H54 (cell line): Measurements from ENCODE around the gene MAPK8IP3.
"Not testable (repeated sequence)": the region's sequence is repeated elsewhere in the genome, so short reads cannot be mapped to it uniquely, and the experiment has no call there.

Experiments
- DNase-seq: peaks from one replicate; pipeline ENCODE4 v3.0.0; 2011; ENCODE audit warnings: low spot score, mixed read lengths; ENCODE audit not compliant: insufficient read length
- FAIRE-seq: peaks from 3 replicates; lab custom pipeline; 2011; peaks lifted over from hg19 to GRCh38; lab: Jason Lieb, UNC
- POLR2A ChIP-seq: IDR thresholded peaks from 2 replicates; pipeline ENCODE4 v1.6.1; 2011; ENCODE audit warnings: low read depth, mild to moderate bottlenecking, low read length

The MAPK8IP3 gene

DNA sequence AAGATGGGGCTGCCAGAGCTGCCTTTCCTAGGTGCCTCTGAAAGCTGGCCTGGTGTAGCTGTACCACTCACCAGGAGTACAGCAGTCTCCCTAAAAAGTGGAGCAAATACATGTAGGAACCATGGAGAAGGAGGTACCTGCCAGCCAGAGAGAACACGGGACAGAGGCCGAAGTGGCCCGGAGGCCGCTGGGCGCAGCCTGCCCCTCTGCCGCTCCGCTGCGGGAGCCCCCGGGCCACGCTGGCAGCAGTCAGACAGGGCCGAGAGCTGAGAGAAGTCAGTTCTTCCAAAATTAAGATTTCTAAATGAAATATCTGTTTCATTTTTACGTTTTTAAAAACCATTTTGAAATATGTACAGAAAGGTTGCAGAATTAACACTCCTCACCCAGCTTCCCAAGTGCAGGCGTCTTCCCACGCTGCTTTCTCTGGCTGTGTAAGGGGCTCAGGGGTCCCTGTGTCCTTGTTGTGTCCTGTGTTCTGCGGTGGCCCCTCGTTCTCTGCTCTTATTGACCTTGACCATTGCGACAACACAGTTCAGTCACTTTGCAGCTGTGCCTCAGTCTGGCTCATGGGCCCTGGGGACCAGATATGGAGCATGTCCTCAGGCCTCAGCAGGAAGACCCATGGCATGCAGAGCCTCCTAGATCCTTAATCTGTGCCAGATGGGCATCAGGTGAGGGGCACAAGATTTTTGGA lies 5.0 kb downstream of the MAPK8IP3 start:
- TF ChIP-seq POLR2A, result no peak
- no peak for DNase-seq
- FAIRE-seq, result no peak

DNA sequence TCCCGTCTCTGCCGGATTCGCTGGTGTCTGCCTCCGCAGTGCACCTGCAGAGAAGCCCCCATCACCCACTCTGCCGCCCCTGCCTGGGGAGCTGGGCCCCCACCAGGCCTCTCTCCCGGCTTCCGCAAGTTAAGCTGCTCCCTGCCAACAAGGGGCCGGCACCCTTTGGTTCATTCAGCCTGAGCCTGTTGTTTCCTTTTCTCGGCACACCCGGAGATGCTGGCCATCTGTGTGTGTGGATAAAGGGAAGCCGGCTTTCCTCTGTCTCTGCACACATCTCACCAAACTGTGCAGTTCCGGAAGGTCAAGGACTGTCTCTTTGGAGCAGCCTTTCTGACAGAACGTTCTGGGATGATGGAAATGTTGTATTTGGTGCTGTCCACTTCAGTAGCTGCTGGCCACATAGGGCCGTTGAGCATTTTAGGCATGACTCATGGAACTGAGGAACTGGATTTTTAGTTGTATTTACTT lies 6.8 kb downstream of the MAPK8IP3 start:
- DNase-seq, result no peak
- FAIRE-seq, result no peak
- TF ChIP-seq POLR2A, result no peak

DNA sequence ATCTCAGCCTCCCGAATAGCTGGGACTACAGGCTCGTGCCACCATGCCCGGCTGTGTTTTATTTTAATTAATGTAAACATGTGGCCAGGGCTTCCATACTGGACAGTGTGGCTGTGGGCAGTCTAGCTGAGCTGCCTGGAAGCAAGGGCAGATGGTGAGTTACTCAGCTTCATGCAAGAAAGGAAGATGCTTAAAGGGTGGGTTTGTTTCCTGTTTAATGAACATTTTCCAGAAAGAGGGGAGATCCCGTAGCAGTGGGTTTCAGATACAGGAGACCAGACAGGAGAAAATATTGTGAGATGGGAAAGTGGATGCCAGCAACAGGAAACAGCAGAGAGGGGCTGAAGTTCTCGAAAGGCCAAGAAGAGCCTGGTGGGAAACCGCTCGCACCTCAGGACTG lies 7.3 kb downstream of the MAPK8IP3 start:
- no peak for FAIRE-seq
- no peak for TF ChIP-seq POLR2A
- no peak for DNase-seq

DNA sequence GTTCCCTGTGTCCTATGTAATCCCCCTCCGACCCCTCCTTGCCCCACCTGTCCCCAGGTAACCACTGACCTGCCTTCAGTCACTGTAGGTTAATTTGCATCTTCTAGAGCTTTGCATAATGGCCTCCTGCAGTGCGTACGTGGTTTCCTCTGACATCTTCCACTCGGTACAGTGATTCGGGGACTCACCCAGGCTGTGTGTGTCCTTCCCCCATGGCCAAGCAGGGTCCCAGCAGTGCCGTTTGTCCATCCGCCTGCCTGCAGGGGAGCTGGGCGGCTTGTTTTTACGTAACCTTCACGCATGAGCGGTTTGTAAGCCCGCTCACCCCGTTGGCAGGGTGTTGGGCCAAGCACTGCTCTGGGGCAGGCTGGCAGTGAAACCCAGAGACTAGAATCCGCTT lies 7.9 kb downstream of the MAPK8IP3 start:
- TF ChIP-seq POLR2A, result no peak
- no peak for DNase-seq
- no peak for FAIRE-seq

DNA sequence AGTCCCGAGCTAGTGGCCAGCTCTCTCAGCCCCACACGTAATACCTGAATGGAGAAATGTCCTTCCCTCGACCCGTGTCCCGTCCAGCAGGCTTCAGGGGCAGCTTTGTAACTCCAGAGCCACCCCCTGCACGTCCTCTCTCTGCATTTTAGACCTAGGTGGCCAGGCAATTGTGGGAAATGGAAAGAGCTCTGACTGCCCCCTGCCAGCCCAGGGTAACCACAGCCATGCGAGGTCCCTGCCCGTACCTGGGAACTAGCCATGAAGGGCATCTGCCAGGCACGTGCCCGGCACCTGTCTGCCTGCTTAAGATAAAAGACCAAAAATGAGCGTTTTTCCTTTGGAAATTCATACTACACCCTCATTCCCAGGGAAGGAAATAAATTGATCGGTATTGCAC lies 9.2 kb downstream of the MAPK8IP3 start:
- no peak for TF ChIP-seq POLR2A
- FAIRE-seq (no peak), DNase-seq (no peak)

DNA sequence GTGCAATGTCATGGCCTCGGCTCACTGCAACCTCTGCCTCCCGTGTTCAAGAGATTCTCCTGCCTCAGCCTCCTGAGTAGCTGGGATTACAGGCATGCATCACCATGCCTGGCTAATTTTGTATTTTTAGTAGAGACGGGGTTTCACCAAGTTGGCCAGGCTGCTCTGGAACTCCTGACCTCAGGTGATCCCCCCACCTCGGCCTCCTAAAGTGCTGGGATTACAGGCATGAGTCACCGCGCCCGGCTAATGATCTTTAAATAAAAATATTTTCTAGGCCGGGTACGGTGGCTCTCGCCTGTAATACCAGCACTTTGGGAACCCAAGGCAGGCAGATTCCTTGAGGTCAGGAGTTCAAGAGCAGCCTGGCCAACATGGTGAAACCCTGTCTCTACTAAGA lies 12.2 kb downstream of the MAPK8IP3 start:
- DNase-seq, FAIRE-seq: not testable (repeated sequence)

DNA sequence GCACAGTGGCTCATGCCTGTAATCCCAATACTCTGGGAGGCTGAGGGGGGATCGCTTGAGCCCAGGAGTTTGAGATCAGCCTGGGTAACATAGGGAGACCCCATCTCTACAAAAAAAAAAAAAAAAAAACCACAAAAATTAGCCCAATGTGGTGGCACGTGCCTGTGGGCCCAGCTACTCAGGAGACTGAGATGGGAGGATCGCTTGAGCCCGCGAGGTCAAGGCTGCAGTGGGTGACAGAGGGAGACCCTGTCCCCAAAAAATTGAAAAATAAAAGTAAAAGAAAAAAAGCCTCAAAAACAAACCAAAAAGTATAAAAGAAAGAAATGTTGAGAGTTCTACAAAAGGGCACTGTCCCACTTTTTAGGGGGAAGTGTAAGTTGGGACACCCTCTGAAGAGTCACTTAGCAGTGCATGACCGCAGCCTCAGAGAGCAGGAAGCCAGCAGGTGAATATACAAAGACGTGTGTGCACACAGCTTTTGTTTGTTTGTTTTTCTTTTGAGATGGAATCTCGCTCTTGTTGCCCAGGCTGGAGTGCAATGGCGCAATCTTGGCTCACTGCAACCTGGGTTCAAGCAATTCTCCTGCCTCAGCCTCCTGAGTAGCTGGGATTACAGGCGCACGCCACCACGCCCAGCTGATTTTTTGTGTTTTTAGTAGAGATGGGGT lies 13.7 kb downstream of the MAPK8IP3 start:
- not testable (repeated sequence) for DNase-seq, FAIRE-seq

DNA sequence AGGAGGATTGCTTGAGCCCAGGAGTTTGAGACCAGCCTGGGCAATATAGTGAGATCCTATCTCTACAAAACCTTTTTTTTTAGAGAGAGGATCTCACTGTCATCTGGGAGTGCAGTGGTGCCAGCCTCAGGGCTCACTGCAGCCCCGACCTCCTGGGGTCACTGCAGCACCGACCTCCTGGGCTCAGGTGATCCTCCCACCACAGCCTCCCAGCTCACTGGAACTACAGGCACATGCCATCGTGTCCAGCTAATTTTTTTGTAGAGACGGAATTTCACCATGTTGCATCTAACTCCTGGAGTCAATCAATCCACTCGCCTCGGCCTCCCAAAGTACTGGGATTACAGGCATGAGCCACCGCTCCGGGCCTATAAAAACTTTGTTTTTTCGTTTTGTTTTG lies 15.4 kb downstream of the MAPK8IP3 start:
- DNase-seq (no peak), FAIRE-seq (no peak)
- no peak for TF ChIP-seq POLR2A

DNA sequence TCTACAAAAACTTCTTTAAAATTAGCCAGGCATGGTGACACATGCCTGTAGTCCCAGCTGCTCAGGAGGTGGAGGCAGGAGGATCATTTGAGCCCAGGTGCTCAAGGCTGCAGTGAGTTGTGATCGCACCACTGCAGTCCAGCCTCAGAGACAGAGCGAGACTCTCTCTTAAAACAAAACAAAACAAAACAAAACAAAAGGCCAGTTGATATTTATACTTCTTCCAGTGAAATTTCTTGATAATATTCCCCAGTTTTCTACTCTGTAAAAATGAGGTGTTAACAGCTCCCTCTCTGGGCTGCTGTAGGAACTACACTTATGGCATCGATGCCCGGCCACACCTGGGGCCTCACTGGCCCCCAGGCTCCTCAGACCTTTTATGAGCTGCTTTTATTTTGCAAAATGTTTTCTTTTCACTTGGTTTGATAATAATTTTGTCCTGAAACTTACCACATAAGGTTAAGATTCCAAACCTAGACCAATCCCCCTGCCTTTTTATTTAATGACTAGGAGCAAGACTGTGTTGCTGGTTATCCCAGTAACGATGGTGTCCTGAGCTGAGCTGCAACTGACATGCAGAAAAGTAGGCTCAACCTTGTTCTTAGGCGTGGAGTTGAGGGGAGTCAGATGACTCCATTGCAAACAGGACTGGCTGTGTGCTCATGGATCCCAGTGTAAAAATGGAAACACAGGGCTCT lies 17.6 kb downstream of the MAPK8IP3 start:
- no peak for FAIRE-seq
- TF ChIP-seq POLR2A, result no peak
- peak; percentile 47 for DNase-seq

DNA sequence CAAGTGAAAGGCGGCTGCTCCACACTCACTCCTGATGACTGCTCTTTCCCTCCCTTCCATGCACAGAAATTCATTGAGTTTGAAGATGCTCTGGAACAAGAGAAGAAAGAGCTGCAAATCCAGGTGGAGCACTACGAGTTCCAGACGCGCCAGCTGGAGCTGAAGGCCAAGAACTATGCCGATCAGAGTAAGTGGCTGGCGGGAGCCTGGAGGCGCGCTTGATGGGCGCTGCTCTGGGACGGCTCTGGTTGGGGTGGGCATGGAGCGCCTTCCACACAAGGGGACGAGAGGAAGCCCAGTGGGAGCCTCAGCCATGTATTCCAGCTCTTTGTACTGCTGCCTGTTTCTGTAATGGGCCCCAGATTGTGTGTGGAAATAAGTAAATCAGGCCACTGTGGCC lies 18.5 kb downstream of the MAPK8IP3 start:
- no peak for FAIRE-seq

DNA sequence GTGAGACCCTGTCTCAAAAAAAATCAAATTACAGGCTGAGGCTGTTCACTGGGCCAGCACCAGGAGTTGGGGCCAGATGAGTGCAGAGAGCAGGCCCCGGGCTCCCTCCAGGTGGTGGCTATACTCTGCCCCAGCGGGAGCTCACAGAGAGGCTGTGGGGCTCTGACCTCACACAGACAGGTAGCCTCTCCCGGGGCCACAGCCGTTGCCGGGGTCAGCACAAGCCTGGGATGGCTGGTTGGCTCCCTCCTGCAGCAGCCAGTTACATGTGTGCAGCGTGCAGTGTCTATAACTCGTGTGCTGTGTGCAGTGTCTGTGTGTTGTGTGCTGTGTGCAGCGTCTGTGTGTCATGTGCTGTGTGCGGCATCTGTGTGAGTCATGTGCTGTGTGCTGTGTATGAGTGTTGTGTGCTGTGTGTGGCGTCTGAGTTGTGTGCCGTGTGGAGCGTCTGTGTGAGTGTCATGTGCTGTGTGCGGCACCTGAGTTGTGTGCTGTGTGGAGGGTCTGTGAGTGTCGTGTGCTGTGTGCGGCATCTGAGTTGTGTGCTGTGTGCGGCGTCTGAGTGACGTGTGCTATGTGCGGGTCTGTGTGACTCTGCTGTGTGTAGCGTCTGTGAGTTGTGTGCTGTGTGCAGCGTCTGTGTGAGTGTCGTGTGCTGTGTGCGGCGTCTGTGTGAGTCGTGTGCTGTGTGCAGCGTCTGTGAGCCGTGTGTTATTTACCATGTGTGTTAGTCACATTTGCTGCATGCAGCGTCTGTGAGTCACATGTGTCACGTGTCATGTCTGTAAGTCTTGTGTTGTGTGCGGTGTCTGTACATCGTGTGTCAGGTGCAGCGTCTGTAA lies 20.9 kb downstream of the MAPK8IP3 start:
- FAIRE-seq (no peak), DNase-seq (no peak)
- no peak for TF ChIP-seq POLR2A

More for the DNA sequence above, 18.5 kb downstream of the MAPK8IP3 start:
- DNase-seq, result no peak
- no peak for TF ChIP-seq POLR2A

DNA sequence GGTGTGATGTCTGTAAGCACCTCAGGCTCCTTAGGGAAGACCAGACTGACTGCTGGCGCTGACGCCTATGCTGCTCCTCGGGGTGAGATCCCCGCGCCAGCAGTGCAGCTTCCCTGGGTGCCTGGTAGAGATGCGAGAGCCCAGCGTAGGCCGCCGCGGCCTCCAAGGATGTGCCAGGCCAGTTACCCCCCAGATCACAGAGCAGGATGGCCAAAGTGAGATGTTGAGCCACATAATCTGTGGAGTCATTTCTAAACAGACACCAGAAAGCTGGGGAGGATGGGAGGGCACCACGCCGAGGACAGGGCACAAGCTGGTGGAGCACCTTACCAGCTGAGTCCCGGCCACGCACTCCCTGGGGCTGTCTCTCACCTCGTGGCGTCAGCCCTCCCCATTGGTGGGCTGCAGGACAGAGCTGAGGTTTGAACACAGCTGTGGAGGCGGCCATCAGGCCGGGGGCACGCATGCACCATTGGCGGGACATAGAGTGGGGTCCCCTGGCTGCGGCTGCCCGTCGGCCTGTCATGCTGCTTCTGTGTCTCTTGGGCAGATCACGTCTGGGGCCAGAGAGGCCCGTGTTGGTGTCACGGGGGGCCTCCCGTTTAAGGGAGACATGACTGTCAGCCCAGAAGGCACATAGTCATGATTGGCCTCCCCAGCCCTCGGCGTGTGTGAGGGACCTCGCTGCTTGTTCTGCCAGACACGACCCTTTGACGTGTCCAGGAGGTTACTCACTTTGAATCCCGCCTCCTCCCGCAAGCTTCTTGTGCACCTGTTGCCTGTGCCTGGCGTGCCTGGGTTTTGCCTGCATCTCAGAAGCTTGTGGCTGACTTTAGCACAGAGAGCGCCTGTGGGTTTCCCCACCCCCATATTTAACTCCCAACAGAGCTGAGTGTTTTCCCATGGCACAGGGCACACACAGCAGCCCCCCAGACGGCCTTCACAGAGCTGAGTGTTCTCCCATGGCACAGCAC lies 21.9 kb downstream of the MAPK8IP3 start:
- TF ChIP-seq POLR2A, result no peak
- DNase-seq, result no peak
- no peak for FAIRE-seq

DNA sequence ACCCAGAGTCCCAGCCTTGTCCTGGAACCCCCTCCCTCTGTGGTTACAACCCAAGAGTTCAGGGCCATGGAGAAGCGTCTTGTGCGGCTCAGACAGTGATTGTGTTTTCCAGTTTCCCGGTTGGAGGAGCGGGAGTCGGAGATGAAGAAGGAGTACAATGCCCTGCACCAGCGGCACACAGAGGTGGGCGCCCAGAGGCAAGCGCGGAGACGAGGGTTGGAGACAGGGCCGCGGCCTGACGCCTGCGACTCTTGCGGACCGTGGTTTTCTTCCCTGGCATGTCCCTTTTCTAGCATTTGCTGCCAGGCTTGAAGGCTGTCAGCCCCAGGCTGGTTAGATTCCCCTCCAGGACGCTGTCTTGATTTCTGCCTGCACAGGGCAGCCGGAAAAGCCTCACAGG lies 23.0 kb downstream of the MAPK8IP3 start:
- DNase-seq (no peak), FAIRE-seq (no peak)
- no peak for TF ChIP-seq POLR2A
